HEK293T (cell line): Measurements from ENCODE around the gene NAV2.

Experiments
- CTCF ChIA-PET: fragments of 350-600 bp; formaldehyde crosslinking; extraction: SDS; loops from one replicate; lab custom pipeline; 2021; ENCODE audit warnings: antibody characterized with exemption, inconsistent platforms; lab: Yijun Ruan, JAX
- POLR2A ChIA-PET: fragments of 350-600 bp; formaldehyde crosslinking; extraction: SDS; loops from one replicate; lab custom pipeline; 2020; ENCODE audit warnings: antibody characterized with exemption, inconsistent platforms; lab: Yijun Ruan, JAX
- DNase-seq: peaks from one replicate; pipeline ENCODE4 v3.0.0; 2012; ENCODE audit warnings: mixed read lengths; ENCODE audit errors: extremely low spot score
- ARNT ChIP-seq: fragments of 450-650 bp; IDR thresholded peaks from 2 replicates; pipeline ENCODE4 v1.6.1; 2017; ENCODE audit warnings: mild to moderate bottlenecking
- BHLHE40 ChIP-seq: fragments of 450-650 bp; IDR thresholded peaks from 2 replicates; pipeline ENCODE4 v1.6.1; 2016; ENCODE audit warnings: mild to moderate bottlenecking, moderate library complexity, borderline replicate concordance
- CTBP1 ChIP-seq: fragments of 450-650 bp; IDR thresholded peaks from 2 replicates; pipeline ENCODE4 v1.6.1; 2016; ENCODE audit warnings: borderline replicate concordance
- ELF4 ChIP-seq: fragments of 450-650 bp; IDR thresholded peaks from 2 replicates; pipeline ENCODE4 v1.6.1; 2017; ENCODE audit warnings: antibody characterized with exemption
- FOXA1 ChIP-seq: fragments of 450-650 bp; IDR thresholded peaks from 2 replicates; pipeline ENCODE4 v1.6.1; 2016; ENCODE audit warnings: mild to moderate bottlenecking
- FOXK2 ChIP-seq: fragments of 450-650 bp; IDR thresholded peaks from 2 replicates; pipeline ENCODE4 v1.6.1; 2016; ENCODE audit warnings: mild to moderate bottlenecking
- FOXM1 ChIP-seq: fragments of 450-650 bp; IDR thresholded peaks from 2 replicates; pipeline ENCODE4 v1.6.1; 2017; ENCODE audit warnings: mild to moderate bottlenecking, borderline replicate concordance
- HDGF ChIP-seq: fragments of 450-650 bp; IDR thresholded peaks from 2 replicates; pipeline ENCODE4 v1.6.1; 2017; ENCODE audit warnings: antibody characterized with exemption, borderline replicate concordance
- L3MBTL2 ChIP-seq: fragments of 450-650 bp; conservative IDR thresholded peaks from 2 replicates; pipeline ENCODE4 v1.6.1; 2016; ENCODE audit warnings: mild to moderate bottlenecking
- LEF1 ChIP-seq: fragments of 450-650 bp; IDR thresholded peaks from 2 replicates; pipeline ENCODE4 v1.6.1; 2017; ENCODE audit warnings: mild to moderate bottlenecking, borderline replicate concordance
- NFRKB ChIP-seq: fragments of 450-650 bp; IDR thresholded peaks from 2 replicates; pipeline ENCODE4 v1.6.1; 2016; ENCODE audit warnings: mild to moderate bottlenecking, moderate library complexity
- PKNOX1 ChIP-seq: fragments of 450-650 bp; IDR thresholded peaks from 2 replicates; pipeline ENCODE4 v1.6.1; 2016
- SP1 ChIP-seq: fragments of 450-650 bp; IDR thresholded peaks from 2 replicates; pipeline ENCODE4 v1.6.1; 2017
- SUZ12 ChIP-seq: fragments of 450-650 bp; IDR thresholded peaks from 2 replicates; pipeline ENCODE4 v1.6.1; 2016; ENCODE audit warnings: mild to moderate bottlenecking
- TARDBP ChIP-seq: fragments of 450-650 bp; IDR thresholded peaks from 2 replicates; pipeline ENCODE4 v1.6.1; 2016
- ZNF384 ChIP-seq: fragments of 450-650 bp; IDR thresholded peaks from 2 replicates; pipeline ENCODE4 v1.6.1; 2016

NAV2 gene

DNA sequence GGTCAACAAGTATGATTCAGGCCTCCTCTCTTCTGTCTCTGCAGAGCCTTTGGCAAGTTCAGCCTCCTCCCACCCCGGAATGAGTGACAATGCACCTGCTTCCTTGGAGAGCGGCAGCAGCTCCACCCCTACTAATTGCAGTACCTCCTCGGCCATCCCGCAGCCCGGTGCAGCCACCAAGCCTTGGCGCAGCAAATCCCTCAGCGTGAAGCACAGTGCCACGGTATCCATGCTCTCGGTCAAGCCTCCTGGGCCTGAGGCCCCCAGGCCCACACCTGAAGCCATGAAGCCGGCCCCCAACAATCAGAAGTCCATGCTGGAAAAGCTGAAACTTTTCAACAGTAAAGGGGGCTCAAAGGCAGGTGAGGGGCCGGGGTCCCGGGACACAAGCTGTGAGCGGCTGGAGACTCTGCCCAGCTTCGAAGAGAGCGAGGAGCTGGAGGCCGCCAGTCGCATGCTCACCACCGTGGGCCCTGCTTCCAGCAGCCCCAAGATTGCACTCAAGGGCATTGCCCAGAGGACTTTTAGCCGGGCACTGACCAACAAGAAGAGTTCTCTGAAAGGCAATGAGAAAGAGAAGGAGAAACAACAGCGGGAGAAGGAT lies 220.6 kb downstream of the NAV2 start:
- no peak for TF ChIP-seq L3MBTL2
- TF ChIP-seq HDGF, result no peak
- no peak for TF ChIP-seq SP1
- no peak for TF ChIP-seq CTBP1
- no peak for TF ChIP-seq FOXK2
- TF ChIP-seq ZNF384, result no peak
- no peak for TF ChIP-seq PKNOX1
- TF ChIP-seq FOXM1, result no peak
- no peak for TF ChIP-seq SUZ12
- TF ChIP-seq ELF4, result no peak
- TF ChIP-seq NFRKB, result no peak
- TF ChIP-seq BHLHE40, result no peak
- TF ChIP-seq FOXA1, result no peak
- TF ChIP-seq TARDBP, result no peak
- ChIA-PET POLR2A (no interaction called here), CTCF (interaction anchor here (0.7 kb wide), 1 partner anchor 195 kb away, joined by 3 read pairs; no protein-coding TSS in a partner anchor)
- no peak for DNase-seq

- no peak for DNase-seq
- no peak for TF ChIP-seq HDGF
- no peak for TF ChIP-seq TARDBP
- no peak for TF ChIP-seq CTBP1
- TF ChIP-seq FOXA1, result no peak
- no peak for TF ChIP-seq ARNT
- no peak for TF ChIP-seq SP1
- TF ChIP-seq ELF4, result no peak
- no peak for TF ChIP-seq BHLHE40
- no peak for TF ChIP-seq PKNOX1
- TF ChIP-seq L3MBTL2, result no peak
- TF ChIP-seq NFRKB, result no peak
- TF ChIP-seq LEF1, result no peak
- TF ChIP-seq ZNF384, result no peak
- no peak for TF ChIP-seq SUZ12
- no peak for TF ChIP-seq FOXK2
- TF ChIP-seq FOXM1, result no peak
- ChIA-PET POLR2A (no interaction called here), CTCF (interaction anchor here (1.3 to 1.6 kb wide), 2 partner anchors 14 to 199 kb away, joined by 3 to 4 read pairs; no protein-coding TSS in a partner anchor)
Measured at GRCh38 chr11:19933801-19934488, 221.3 kb downstream of the NAV2 start.

- no peak for DNase-seq
- ChIA-PET POLR2A (no interaction called here), CTCF (interaction anchor here (0.6 to 1.6 kb wide), 3 partner anchors 15 to 464 kb away, joined by 3 to 4 read pairs (median 3); no protein-coding TSS in a partner anchor)
- TF ChIP-seq FOXA1 (no peak), LEF1 (no peak), L3MBTL2 (no peak), CTBP1 (no peak), ELF4 (no peak), BHLHE40 (no peak), NFRKB (no peak), PKNOX1 (no peak), HDGF (no peak), FOXK2 (no peak), FOXM1 (no peak), SP1 (no peak), TARDBP (no peak), ZNF384 (no peak), ARNT (no peak), SUZ12 (no peak)
Measured at GRCh38 chr11:19934828-19935259, 222.2 kb downstream of the NAV2 start.

DNA sequence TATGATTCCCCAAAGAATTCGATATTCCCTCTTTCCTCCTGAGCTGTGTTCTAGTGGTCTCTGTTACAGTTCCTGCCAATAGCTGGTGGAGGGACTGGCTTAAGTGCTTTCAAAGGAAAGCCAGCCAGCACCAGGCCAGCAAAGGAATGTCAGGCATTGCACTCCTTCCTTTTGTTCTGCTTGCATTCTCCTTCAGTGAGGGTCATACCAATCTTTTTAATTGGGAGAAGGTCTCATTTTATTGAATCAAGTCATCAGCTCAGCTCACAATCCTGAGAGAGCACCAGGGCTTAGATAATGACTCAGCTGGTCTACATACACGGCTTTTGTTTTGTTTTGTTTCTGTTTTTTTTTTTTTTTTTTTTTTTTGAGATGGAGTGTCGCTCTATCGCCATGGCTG lies 222.9 kb downstream of the NAV2 start:
- no peak for DNase-seq
- CTCF ChIA-PET, result interaction anchor here (0.6 to 1.3 kb wide), 3 partner anchors 193 to 464 kb away, joined by 3 to 4 read pairs (median 3); no protein-coding TSS in a partner anchor
- TF ChIP-seq FOXK2 (no peak), LEF1 (no peak), ARNT (no peak), NFRKB (no peak), L3MBTL2 (no peak), SP1 (no peak), HDGF (no peak), ELF4 (no peak), FOXA1 (no peak), FOXM1 (no peak), CTBP1 (no peak), TARDBP (no peak), PKNOX1 (no peak), SUZ12 (no peak), BHLHE40 (no peak), ZNF384 (no peak)
- POLR2A ChIA-PET, result no interaction called here
